NCI-H1930 (cell line): ENCODE measurements around the gene LGR6.
"Not testable (repeated sequence)": the region's sequence is repeated elsewhere in the genome, so short reads cannot be mapped to it uniquely, and the experiment has no call there.

Experiments used
- DNase-seq, 2 experiments: peaks; one replicate each; lab custom pipeline; 2025; lab: John Stamatoyannopoulos, UW

Gene LGR6

GRCh38 chr1:202242080-202242419 lies 48.5 kb downstream of the LGR6 start:
- no peak for DNase-seq

DNA sequence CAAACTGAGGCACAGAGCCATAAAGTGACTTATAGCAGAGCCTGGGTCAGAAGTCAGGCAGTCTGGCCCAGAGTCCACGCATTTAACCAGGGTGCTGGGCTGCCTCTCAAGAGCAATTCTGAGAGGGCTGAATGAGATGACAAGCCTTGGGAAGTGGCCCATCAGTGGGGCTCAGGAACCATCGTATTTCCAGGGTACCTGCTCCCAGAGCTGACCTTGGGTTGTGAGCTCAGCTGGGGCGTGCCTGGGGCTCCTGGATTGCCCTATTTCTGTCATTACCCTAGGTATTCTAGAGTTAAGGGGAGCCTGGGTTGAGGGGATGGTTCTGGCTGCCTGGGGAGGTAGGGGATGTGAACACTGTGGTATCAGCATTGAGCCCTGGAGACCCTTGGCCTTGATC lies 49.4 kb downstream of the LGR6 start:
- no peak for DNase-seq

DNA sequence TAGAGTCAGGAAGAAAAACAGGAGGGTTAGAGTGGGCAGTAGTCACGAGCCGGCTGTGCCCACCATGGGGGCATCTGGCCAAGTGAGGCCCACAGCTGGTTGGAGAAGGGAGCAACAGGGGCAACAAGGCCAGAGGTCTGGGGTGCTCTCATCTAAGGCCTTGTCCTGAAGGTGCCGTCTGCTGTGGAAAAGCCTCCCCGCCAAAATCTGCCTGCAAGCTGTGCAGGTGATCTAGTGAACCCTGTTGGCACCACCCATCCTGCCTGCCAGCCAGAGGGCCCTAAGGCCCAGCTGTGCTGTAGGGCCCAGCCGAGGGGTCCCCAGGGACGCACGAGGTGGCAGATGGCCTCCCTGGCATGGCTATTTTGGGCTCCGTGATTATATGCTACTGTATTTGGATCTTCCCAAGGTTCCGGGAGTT lies 51.3 kb downstream of the LGR6 start:
- DNase-seq = no peak

GRCh38 chr1:202245391-202245790 lies 51.8 kb downstream of the LGR6 start:
- no peak for DNase-seq

DNA sequence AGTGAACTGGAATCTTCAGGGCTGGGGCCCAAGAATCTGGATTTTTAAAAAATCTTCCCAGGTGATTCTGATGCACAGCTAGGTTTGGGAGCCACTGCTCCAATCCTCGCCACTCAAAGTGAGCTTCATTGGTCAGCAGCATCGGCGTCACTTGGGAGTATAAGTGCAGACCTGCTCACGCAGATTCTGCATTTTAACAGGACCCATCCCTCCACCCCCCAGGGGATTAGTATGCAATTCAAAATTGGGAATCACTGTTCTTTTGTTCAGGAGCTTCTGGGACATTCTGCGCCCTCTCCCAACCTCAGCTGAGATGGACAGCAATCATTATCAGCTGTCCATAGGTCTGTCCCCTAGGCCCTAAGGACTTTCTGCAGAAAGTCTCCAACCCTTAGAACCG lies 53.5 kb downstream of the LGR6 start:
- DNase-seq = no peak

DNA sequence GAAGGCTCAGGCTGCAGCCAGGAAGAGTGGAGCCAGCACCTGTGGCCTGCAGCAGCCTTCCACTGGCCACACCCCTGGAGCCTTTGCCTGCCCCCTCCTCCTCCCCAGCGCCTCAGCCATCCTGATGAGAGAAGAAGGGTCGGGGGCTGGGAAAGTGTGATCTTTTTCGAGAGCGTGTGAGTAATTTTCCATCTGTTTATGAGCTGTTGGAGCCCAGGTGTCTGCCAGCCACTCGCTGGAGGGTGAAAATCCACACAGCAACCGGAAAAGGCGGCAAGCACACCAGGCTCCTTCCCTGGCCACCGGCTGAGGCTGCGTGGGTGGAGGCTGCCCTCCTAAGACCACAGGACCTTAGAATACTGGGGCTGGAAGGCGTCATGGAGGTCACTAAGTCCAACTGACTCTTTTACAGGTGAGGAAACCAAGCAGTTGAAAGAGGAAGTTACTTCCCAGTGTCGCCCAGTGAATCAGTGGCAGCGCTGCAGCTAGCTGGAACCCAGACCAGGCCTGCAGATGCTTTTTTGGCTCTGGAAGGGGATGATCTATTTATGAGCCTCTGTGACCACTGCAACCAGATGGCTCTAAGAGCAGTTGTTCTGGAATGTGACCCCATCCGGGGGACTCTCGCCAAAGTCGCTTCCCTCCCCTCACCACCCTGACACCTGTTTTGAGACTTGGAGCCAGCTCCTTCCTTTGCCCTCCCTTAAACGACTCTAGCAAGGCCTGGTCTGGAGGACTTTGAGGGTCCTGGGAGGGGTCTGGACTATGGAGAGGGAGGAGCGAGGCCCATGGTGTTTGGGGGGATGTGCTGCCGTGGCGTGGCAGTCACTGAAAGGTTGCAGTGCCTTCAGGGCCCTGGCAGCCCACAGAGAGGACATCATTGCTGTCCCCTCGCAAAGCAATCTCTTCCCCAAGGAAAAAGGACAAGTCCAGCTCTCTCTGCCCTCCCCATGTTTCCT lies 54.5 kb downstream of the LGR6 start:
- DNase-seq = no peak

- no peak for DNase-seq
Observed at GRCh38 chr1:202248861-202249260, 55.3 kb downstream of the LGR6 start.

GRCh38 chr1:202249436-202249835 lies 55.8 kb downstream of the LGR6 start:
- DNase-seq = no peak

DNA sequence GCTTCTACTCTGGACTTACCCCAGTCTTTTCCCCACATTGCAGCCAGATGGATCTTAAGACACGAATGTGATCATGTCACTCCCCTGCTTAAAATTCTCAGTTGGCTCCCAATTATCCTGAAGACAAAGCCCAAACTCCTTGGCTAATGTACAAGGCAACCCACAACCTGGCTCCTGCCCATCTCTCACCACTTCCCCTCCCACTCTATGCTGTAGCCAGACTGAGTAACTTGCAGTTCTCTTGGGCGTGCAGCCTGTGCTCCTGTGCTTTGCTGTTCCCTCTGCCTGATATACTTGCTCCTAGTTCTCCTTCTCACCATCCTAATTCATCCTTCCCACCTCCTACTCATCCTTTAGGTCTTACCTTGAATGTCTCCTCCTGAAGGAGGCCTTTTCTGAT lies 56.2 kb downstream of the LGR6 start:
- no peak for DNase-seq

GRCh38 chr1:202250982-202251381 lies 57.4 kb downstream of the LGR6 start:
- no peak for DNase-seq

- no peak for DNase-seq
Observed at GRCh38 chr1:202251424-202252256, 58.0 kb downstream of the LGR6 start.

- DNase-seq = no peak
Observed at GRCh38 chr1:202252271-202252670, 58.7 kb downstream of the LGR6 start.

DNA sequence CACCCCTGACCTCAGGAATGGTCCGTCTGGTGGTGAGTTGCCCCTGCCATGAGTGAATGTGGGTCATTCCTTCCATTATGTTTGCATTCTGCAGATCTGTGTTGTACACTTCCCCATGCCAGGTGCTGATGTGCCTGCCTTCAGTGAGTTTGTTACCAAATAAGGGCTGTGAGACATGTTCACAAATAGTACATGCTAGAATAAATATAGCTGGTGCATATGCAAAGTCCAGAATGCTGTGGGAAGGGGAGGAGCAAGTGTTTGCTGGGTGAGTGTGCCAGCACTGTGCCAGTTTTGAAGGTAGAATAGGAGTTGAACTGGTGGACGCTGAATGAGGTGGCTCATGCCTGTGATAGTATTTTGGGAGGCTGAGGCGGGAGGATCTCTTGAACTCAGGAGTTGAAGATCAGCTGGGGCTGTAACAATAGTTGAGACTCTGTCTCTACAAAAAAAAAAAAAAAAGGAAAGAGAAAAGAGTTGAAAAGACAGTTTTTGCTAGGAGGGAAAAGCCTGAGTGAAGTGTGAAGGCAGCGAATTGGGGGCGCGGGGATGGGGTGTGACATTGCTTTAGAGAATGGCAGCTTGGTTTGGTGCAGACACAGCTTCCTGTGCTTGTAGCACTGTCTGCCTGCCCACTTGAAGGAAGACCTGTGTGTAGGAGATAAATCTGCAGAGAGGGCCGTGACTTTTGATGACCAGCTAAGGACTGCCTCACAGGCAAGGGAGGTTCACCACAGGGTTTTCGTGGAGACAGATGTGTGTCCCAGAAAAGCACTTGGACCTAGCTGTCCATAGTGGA lies 61.1 kb downstream of the LGR6 start:
- DNase-seq = no peak

DNA sequence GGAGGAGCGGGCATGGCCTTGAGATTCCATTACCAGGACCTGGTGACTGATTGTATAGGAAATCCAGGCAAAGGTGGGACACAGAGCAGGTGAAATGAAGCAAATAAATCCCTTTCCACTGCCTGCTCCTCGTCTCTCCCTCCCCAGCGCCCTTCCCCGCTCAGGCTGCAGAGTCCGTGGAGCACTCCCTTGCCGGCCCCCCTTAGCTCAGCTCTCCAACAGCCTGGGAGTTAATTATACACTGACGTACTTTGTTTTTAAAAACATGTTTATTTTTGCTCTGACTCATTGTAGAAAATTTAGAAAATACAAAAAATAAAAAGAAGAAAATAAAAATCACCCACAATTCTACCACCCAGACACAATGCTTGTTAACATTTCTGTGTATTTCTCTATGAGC lies 61.7 kb downstream of the LGR6 start:
- no peak for DNase-seq

- no peak for DNase-seq
Observed at GRCh38 chr1:202259705-202260104, 66.1 kb downstream of the LGR6 start.

DNA sequence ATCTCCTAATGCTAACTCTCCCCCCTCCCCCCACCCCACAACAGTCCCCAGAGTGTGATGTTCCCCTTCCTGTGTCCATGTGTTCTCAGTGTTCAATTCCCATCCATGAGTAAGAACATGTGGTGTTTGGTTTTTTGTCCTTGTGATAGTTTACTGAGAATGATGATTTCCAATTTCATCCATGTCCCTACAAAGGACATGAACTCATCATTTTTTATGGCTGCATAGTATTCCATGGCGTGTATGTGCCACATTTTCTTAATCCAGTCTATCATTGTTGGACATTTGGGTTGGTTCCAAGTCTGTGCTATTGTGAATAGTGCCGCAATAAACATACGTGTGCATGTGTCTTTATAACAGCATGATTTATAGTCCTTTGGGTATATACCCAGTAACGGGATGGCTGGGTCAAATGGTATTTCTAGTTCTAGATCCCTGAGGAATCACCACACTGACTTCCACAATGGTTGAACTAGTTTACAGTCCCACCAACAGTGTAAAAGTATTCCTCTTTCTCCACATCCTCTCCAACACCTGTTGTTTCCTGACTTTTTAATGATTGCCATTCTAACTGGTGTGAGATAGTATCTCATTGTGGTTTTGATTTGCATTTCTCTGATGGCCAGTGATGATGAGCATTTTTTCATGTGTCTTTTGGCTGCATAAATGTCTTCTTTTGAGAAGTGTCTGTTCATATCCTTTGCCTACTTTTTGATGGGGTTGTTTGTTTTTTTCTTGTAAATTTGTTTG lies 67.8 kb downstream of the LGR6 start:
- DNase-seq = not testable (repeated sequence)

GRCh38 chr1:202263628-202264027 lies 70.0 kb downstream of the LGR6 start:
- no peak for DNase-seq

- DNase-seq = no peak
Observed at GRCh38 chr1:202264300-202264699, 70.7 kb downstream of the LGR6 start.

- no peak for DNase-seq
Observed at GRCh38 chr1:202264726-202265125, 71.1 kb downstream of the LGR6 start.

DNA sequence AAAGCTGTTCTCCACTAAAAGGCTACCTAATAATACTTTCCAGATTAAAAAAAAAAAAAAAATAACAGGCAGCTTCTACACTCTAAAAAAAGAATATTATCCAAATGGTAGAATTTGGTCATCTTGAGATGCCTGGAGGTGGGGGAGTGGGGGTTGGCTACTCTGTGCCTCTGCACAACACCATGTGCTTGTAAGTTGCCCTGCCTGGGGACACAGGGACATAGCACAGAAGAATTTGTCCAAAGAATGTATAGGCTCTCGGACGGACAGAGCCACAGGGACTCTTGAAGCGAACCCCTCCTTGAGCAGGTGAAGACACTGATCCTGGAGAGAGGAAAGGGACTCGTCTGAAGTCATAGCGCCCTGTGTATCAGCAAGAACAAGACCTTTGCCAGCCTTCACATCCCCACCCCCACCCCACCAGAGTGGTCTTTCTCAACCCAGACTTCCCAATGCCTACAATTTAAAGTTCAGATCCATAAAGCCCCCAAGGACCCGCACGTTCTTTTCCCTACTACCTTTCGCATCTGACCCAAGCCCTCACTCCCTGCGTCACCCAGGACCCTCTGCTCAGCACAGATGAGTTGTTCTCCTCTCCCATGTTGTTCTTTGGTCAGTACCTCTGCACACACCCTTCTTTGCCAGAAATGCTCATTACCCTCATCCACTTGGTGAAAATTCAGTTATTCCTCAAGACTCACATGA lies 72.6 kb downstream of the LGR6 start:
- no peak for DNase-seq

DNA sequence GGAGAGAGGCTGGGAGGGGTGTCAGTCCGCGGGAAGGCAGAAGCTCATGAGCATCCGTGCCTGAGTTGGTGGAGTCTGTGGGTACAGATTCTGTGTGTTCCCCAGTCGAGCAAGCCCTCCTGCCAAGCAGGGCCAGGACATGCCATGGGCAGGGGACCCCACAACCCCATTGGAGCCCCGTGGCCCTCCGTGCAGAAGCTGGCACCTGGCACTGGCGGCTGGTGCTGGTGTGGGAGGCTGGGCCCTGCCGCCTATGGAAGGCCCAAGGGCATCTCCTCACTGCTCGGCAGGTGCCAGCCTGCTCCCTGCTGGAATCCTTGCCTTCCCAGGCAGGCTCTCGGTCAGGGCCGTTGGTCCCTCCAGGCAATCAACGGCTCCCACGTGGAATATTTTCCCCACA lies 74.4 kb downstream of the LGR6 start:
- DNase-seq = no peak
